ENCODE data around the gene KLHL21. TPM values are rescaled to one million over a fixed set of nuclear protein-coding genes. Genes with fewer than 3 reads are reported as not detected.

KLHL21 gene
- total RNA-seq, 1 experiment from 2014 or later, result 35.9 TPM

DNA sequence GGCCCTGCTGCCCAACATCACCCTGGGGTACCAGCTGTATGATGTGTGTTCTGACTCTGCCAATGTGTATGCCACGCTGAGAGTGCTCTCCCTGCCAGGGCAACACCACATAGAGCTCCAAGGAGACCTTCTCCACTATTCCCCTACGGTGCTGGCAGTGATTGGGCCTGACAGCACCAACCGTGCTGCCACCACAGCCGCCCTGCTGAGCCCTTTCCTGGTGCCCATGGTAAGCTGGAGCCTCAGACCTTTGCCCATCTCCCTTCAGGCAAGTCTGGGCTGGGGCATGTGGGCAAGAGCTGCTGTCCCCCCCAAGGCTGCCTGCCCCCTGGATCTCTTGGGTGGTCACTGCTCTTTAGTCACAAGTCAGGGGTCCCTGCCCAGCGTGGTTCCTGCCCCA is 31.7 kb downstream of the KLHL21 start:
- ChIA-PET POLR2A (no interaction called here), CTCF (no interaction called here)
- H3K27ac ChIP-seq (ENCODE audit: low read length), result no peak overlapping the region
- intact Hi-C loops (cut with micrococcal nuclease; ENCODE audit: unreplicated experiment) (no loop called here), in situ Hi-C loops (cut with HindIII; ENCODE audit: low pct_unique_long_range_greater_than_20kb, low sequenced_read_pairs) (no loop called here)
- BruUV-seq (replicated peaks), result no TSS peak
- H3K4me1 ChIP-seq (ENCODE audit: control insufficient read depth, insufficient read depth, low read length), result no peaks in the 10 kb centered on the region
- DNase-seq (ENCODE audit: low read depth, low spot score) (no peak), ATAC-seq (no peak)
- TF ChIP-seq POLR2AphosphoS5 (IDR thresholded peaks at IDR 0.05; ENCODE audit: low read depth, low read length), result no peak
- no peaks in the 10 kb centered on the region for H3K27me3 ChIP-seq (ENCODE audit: control insufficient read depth, insufficient read depth, low read length)
- no peak overlapping the region for H3K4me3 ChIP-seq (ENCODE audit: low read depth in 2 of 2, low read length in 2 of 2)
- H3K9me3 ChIP-seq (ENCODE audit: control insufficient read depth, insufficient read depth, low read depth, low read length), result 0 out of 2 replicates have a peak, but pooled peaks cover 4% of the 10 kb centered on the region
- H3K36me3 ChIP-seq (ENCODE audit: control insufficient read depth, insufficient read depth, low read length), result no peaks in the 10 kb centered on the region

DNA sequence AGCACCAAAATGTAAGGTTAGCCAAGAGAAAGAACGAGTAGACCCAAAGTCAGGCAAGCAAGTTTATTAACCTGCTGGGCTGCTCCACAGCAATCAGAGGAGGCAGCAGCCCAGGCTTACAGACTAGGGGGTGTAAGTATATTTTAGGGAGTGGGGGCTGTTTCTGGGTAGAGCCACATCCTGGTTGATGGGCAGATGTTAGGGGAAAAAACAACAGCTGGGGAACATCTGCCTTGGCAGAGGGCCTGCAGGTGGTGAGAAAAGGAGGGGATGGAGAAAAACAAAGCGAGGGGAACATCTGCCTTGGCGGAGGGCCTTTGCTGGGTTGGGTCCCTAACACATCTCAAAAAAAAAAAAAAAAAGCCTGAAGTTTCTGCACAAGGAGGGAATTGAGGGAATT is 32.6 kb downstream of the KLHL21 start:
- no TSS peak for BruUV-seq (replicated peaks)
- ChIA-PET POLR2A (no interaction called here), CTCF (no interaction called here)
- Histone ChIP-seq H3K27ac (ENCODE audit: low read length) (no peak overlapping the region), H3K36me3 (ENCODE audit: control insufficient read depth, insufficient read depth, low read length) (no peaks in the 10 kb centered on the region), H3K27me3 (ENCODE audit: control insufficient read depth, insufficient read depth, low read length) (no peaks in the 10 kb centered on the region), H3K4me3 (ENCODE audit: low read depth in 2 of 2, low read length in 2 of 2) (no peak overlapping the region), H3K9me3 (ENCODE audit: control insufficient read depth, insufficient read depth, low read depth, low read length) (0 out of 2 replicates have a peak, but pooled peaks cover 4% of the 10 kb centered on the region), H3K4me1 (ENCODE audit: control insufficient read depth, insufficient read depth, low read length) (no peaks in the 10 kb centered on the region)
- DNase-seq (ENCODE audit: low read depth, low spot score) (no peak), ATAC-seq (no peak)
- intact Hi-C loops (cut with micrococcal nuclease; ENCODE audit: unreplicated experiment) (no loop called here), in situ Hi-C loops (cut with HindIII; ENCODE audit: low pct_unique_long_range_greater_than_20kb, low sequenced_read_pairs) (no loop called here)
- TF ChIP-seq, protein P1, sequence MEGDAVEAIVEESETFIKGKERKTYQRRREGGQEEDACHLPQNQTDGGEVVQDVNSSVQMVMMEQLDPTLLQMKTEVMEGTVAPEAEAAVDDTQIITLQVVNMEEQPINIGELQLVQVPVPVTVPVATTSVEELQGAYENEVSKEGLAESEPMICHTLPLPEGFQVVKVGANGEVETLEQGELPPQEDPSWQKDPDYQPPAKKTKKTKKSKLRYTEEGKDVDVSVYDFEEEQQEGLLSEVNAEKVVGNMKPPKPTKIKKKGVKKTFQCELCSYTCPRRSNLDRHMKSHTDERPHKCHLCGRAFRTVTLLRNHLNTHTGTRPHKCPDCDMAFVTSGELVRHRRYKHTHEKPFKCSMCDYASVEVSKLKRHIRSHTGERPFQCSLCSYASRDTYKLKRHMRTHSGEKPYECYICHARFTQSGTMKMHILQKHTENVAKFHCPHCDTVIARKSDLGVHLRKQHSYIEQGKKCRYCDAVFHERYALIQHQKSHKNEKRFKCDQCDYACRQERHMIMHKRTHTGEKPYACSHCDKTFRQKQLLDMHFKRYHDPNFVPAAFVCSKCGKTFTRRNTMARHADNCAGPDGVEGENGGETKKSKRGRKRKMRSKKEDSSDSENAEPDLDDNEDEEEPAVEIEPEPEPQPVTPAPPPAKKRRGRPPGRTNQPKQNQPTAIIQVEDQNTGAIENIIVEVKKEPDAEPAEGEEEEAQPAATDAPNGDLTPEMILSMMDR (IDR thresholded peaks at IDR 0.05), result no peak
- TF ChIP-seq TCF7L2 (IDR thresholded peaks at IDR 0.05; ENCODE audit: low read depth, low read length) (no peak), REST (IDR thresholded peaks at IDR 0.05; ENCODE audit: insufficient read depth in 1 of 2, low read depth in 2 of 2, low read length in 1 of 2) (no peak), SIN3A (IDR thresholded peaks at IDR 0.05; ENCODE audit: borderline replicate concordance, insufficient read depth, low read depth, low read length) (no peak), POLR2AphosphoS5 (IDR thresholded peaks at IDR 0.05; ENCODE audit: low read depth, low read length) (no peak)

DNA sequence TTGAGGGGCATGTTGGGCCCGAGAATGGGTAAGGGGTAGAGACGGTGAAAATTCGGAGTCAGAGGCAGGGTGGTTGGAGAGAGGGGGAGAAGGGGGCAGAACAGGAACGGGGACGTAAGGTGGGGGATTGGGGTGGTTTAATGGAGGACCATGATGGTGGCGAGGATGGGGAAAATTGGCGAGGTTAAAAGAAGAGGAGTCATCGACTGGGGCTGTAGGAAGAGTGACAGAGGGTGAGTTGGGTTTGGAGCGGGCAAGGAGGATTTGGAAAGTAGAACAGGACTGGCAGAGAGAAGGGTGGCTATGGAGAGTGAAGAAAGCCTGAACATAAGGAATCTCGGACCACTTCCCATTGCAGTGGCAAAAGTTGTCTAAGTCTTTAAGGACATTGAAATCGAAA is 33.6 kb downstream of the KLHL21 start:
- in situ Hi-C loops (cut with HindIII; ENCODE audit: low pct_unique_long_range_greater_than_20kb, low sequenced_read_pairs) (no loop called here), intact Hi-C loops (cut with micrococcal nuclease; ENCODE audit: unreplicated experiment) (no loop called here)
- Histone ChIP-seq H3K36me3 (ENCODE audit: control insufficient read depth, insufficient read depth, low read length) (no peaks in the 10 kb centered on the region), H3K4me1 (ENCODE audit: control insufficient read depth, insufficient read depth, low read length) (no peaks in the 10 kb centered on the region), H3K27me3 (ENCODE audit: control insufficient read depth, insufficient read depth, low read length) (no peaks in the 10 kb centered on the region), H3K9me3 (ENCODE audit: control insufficient read depth, insufficient read depth, low read depth, low read length) (0 out of 2 replicates have a peak, but pooled peaks cover 4% of the 10 kb centered on the region), H3K27ac (ENCODE audit: low read length) (no peak overlapping the region), H3K4me3 (ENCODE audit: low read depth in 2 of 2, low read length in 2 of 2) (no peak overlapping the region)
- ChIA-PET POLR2A (no interaction called here), CTCF (no interaction called here)
- DNase-seq (ENCODE audit: low read depth, low spot score), result no peak
- ATAC-seq, result no peak
- no TSS peak for BruUV-seq (replicated peaks)
- TF ChIP-seq TCF7L2 (IDR thresholded peaks at IDR 0.05; ENCODE audit: low read depth, low read length), result no peak
- no peak for TF ChIP-seq SIN3A (IDR thresholded peaks at IDR 0.05; ENCODE audit: borderline replicate concordance, insufficient read depth, low read depth, low read length)
- TF ChIP-seq, protein P1 (IDR thresholded peaks at IDR 0.05), result no peak
- no peak for TF ChIP-seq POLR2AphosphoS5 (IDR thresholded peaks at IDR 0.05; ENCODE audit: low read depth, low read length)
- TF ChIP-seq REST (IDR thresholded peaks at IDR 0.05; ENCODE audit: insufficient read depth in 1 of 2, low read depth in 2 of 2, low read length in 1 of 2), result no peak

All from Panc1 (cell line).